HepG2 (cell line): ENCODE results near the gene RSPH9. TPM values are rescaled to one million over a fixed set of nuclear protein-coding genes. Genes with fewer than 3 reads are reported as not detected.

ENCODE experiments used
- CCAR2 ChIP-seq: fragments of 200-400 bp; formaldehyde crosslinking; optimal IDR thresholded peaks from 2 replicates; pipeline ENCODE3; 2018; ENCODE audit warnings: low read depth, mild to moderate bottlenecking, low read length, moderate library complexity
- GABPB1 ChIP-seq: IDR thresholded peaks from 2 replicates; pipeline ENCODE4 v1.6.1; 2016; ENCODE audit warnings: mild to moderate bottlenecking, missing genetic modification reagents, moderate library complexity, missing compliant biosample characterization
- HNRNPLL ChIP-seq: fragments of 200-400 bp; formaldehyde crosslinking; IDR thresholded peaks from 2 replicates; pipeline ENCODE4 v1.6.1; 2017; ENCODE audit warnings: mild to moderate bottlenecking, low read depth, low read length; ENCODE audit not compliant: poor library complexity, severe bottlenecking
- NFYC ChIP-seq: IDR thresholded peaks from 2 replicates; pipeline ENCODE4 v1.6.1; 2016; ENCODE audit warnings: missing genetic modification reagents, missing compliant biosample characterization
- POLR2G ChIP-seq: fragments of 200-400 bp; formaldehyde crosslinking; IDR thresholded peaks from 2 replicates; pipeline ENCODE4 v1.6.1; 2018; ENCODE audit warnings: mild to moderate bottlenecking, low read depth, low read length, moderate library complexity
- SCMH1 ChIP-seq: sonication (generic); formaldehyde crosslinking; IDR thresholded peaks from 2 replicates; pipeline ENCODE4 v1.9.0; 2021; ENCODE audit warnings: missing genetic modification reagents, mild to moderate bottlenecking, borderline replicate concordance
- TARDBP ChIP-seq: sonication (generic); formaldehyde crosslinking; IDR thresholded peaks from 2 replicates; pipeline ENCODE4 v1.8.0; 2022; ENCODE audit warnings: mild to moderate bottlenecking, missing genetic modification reagents
- ZNF749 ChIP-seq: sonication (generic); formaldehyde crosslinking; IDR thresholded peaks from 2 replicates; pipeline ENCODE4 v1.8.0; 2022; ENCODE audit warnings: mild to moderate bottlenecking, missing genetic modification reagents, moderate library complexity, borderline replicate concordance
- ZNF766 ChIP-seq: sonication (generic); formaldehyde crosslinking; IDR thresholded peaks from 2 replicates; pipeline ENCODE4 v1.5.0; 2020; ENCODE audit warnings: missing genetic modification reagents, borderline replicate concordance
- ZNF773 ChIP-seq: sonication (generic); formaldehyde crosslinking; IDR thresholded peaks from 2 replicates; pipeline ENCODE4 v1.4.0; 2020; ENCODE audit warnings: missing genetic modification reagents, borderline replicate concordance
- ZNF839 ChIP-seq: sonication (generic); formaldehyde crosslinking; IDR thresholded peaks from 2 replicates; pipeline ENCODE4 v1.4.0; 2020; ENCODE audit warnings: missing genetic modification reagents, mild to moderate bottlenecking, borderline replicate concordance
- polyA plus RNA-seq, 8 experiments: library from polyadenylated mRNA; depleted of rRNA in 3 of 8; stranded (reverse) in 7 of 8; unstranded in 1 of 8; fragments of >200 nt; fragmentation: Illumina TruSeq in 4 of 8; extraction: Trizol in 4 of 8; gene quantifications; 2 replicates each; pipeline versions ENCODE4 v1.2.1 to v1.2.3, GENCODE V29; 2011 to 2016; ENCODE audit warnings: low read depth in 4 of 8, missing spikeins in 1 of 8, mixed read lengths in 1 of 8; ENCODE audit not compliant: insufficient read depth in 1 of 8
- total RNA-seq, 5 experiments: library from RNA; depleted of rRNA; stranded (reverse); fragments of >200 nt; fragmentation: Illumina TruSeq; extraction: Trizol; gene quantifications; 2 replicates each; pipeline ENCODE4 v1.2.3, GENCODE V29; 2016; ENCODE audit warnings: low read depth in 1 of 5
- TF ChIP-seq, protein P1 (sequence below): IDR thresholded peaks from 2 replicates; pipeline ENCODE4 v1.6.1; 2016; ENCODE audit warnings: missing biosample characterization, missing genetic modification reagents, low read depth
- TF ChIP-seq, protein P2 (sequence below): sonication (generic); formaldehyde crosslinking; IDR thresholded peaks from 2 replicates; pipeline ENCODE4 v1.5.0; 2020; ENCODE audit warnings: missing genetic modification reagents
- TF ChIP-seq, protein P3 (sequence below): sonication (generic); formaldehyde crosslinking; IDR thresholded peaks from 2 replicates; pipeline ENCODE4 v1.4.0; 2020; ENCODE audit warnings: missing genetic modification reagents, borderline replicate concordance
- TF ChIP-seq, protein P4 (sequence below): sonication (generic); formaldehyde crosslinking; IDR thresholded peaks from 2 replicates; pipeline ENCODE4 v1.8.1; 2022; ENCODE audit warnings: mild to moderate bottlenecking, missing genetic modification reagents
- TF ChIP-seq, protein P5 (sequence below): sonication (generic); formaldehyde crosslinking; IDR thresholded peaks from 2 replicates; pipeline ENCODE4 v1.8.1; 2023; ENCODE audit warnings: mild to moderate bottlenecking, missing genetic modification reagents
- TF ChIP-seq, protein P6 (sequence below): sonication (generic); formaldehyde crosslinking; IDR thresholded peaks from 2 replicates; pipeline ENCODE4 v1.4.0; 2020; ENCODE audit warnings: mild to moderate bottlenecking, missing genetic modification reagents

Gene RSPH9
- total and polyA plus RNA-seq, 2 of the 13 experiments (the other 11 are each of a cell fraction or from before 2014, with no cell fraction given) = 0.04 TPM; not detected in 1

DNA sequence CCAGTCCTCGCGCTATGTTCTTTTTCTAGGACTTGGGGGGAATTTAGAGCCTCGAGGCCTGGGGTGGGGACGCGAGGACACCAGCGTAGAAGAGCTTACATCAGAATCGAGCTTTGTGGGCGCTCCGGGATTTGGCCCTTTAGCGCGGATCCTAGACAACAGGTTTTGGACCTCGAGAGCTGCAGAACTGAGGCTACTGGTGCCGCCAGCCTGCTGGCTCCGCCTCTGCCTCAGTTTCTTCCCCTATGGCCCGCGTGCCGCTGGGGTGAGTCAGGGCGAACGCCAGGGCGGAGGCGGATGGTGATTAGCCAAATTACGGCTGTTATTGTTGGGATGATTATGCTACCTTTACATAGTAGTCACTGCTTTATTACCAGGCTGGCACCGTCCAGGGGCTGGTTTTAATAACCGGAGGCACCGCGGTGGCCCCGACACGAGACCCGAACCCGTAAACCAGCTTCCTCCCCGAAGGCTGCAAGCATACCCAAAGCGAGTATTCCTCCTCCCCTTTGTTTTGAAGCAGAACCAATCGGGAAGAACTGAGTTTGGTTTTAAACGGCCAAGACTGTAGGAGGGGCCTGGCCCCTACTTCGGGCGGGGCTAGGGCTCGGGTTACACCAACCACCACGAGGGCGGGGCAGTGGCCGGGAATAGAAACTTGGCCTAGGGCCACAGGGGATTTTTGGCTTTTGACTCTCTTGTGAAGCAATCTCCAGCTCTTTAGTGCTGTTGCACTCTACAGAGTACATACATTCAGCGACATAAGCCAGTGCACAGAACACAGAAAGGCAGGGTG is 15.1 kb upstream of the RSPH9 start (continued):
- TF ChIP-seq, protein P1, sequence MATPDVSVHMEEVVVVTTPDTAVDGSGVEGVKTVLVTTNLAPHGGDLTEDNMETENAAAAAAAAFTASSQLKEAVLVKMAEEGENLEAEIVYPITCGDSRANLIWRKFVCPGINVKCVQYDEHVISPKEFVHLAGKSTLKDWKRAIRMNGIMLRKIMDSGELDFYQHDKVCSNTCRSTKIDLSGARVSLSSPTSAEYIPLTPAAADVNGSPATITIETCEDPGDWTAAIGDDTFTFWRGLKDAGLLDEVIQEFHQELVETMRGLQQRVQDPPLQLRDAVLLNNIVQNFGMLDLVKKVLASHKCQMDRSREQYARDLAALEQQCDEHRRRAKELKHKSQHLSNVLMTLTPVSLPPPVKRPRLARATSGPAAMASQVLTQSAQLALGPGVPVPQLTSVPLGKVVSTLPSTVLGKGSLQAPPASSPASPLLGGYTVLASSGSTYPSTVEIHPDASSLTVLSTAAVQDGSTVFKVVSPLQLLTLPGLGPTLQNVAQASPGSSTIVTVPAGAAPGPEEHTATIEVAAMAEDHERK (CRISPR knock-in tag) = no peak; the same call in 1 of the 2 replicates
- TF ChIP-seq GABPB1 (CRISPR knock-in tag) (no peak), TARDBP (peak; percentile 51; the same call in 1 of the 2 replicates), HNRNPLL (no peak), ZNF773 (CRISPR knock-in tag) (peak; percentile 48; the same call in 1 of the 2 replicates), CCAR2 (no peak), ZNF749 (no peak), POLR2G (peak; percentile 90), ZNF839 (CRISPR knock-in tag) (no peak), NFYC (CRISPR knock-in tag) (peak; percentile 78), SCMH1 (CRISPR knock-in tag) (no peak), ZNF766 (CRISPR knock-in tag) (no peak)
- TF ChIP-seq, protein P2, sequence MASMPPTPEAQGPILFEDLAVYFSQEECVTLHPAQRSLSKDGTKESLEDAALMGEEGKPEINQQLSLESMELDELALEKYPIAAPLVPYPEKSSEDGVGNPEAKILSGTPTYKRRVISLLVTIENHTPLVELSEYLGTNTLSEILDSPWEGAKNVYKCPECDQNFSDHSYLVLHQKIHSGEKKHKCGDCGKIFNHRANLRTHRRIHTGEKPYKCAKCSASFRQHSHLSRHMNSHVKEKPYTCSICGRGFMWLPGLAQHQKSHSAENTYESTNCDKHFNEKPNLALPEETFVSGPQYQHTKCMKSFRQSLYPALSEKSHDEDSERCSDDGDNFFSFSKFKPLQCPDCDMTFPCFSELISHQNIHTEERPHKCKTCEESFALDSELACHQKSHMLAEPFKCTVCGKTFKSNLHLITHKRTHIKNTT (CRISPR knock-in tag) = no peak
- TF ChIP-seq, protein P3, sequence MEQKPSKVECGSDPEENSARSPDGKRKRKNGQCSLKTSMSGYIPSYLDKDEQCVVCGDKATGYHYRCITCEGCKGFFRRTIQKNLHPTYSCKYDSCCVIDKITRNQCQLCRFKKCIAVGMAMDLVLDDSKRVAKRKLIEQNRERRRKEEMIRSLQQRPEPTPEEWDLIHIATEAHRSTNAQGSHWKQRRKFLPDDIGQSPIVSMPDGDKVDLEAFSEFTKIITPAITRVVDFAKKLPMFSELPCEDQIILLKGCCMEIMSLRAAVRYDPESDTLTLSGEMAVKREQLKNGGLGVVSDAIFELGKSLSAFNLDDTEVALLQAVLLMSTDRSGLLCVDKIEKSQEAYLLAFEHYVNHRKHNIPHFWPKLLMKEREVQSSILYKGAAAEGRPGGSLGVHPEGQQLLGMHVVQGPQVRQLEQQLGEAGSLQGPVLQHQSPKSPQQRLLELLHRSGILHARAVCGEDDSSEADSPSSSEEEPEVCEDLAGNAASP = peak; percentile 33
- TF ChIP-seq, protein P4, sequence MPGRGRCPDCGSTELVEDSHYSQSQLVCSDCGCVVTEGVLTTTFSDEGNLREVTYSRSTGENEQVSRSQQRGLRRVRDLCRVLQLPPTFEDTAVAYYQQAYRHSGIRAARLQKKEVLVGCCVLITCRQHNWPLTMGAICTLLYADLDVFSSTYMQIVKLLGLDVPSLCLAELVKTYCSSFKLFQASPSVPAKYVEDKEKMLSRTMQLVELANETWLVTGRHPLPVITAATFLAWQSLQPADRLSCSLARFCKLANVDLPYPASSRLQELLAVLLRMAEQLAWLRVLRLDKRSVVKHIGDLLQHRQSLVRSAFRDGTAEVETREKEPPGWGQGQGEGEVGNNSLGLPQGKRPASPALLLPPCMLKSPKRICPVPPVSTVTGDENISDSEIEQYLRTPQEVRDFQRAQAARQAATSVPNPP = no peak; the same call in 1 of the 2 replicates
- TF ChIP-seq, protein P5, sequence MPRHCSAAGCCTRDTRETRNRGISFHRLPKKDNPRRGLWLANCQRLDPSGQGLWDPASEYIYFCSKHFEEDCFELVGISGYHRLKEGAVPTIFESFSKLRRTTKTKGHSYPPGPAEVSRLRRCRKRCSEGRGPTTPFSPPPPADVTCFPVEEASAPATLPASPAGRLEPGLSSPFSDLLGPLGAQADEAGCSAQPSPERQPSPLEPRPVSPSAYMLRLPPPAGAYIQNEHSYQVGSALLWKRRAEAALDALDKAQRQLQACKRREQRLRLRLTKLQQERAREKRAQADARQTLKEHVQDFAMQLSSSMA = no peak
- TF ChIP-seq, protein P6, sequence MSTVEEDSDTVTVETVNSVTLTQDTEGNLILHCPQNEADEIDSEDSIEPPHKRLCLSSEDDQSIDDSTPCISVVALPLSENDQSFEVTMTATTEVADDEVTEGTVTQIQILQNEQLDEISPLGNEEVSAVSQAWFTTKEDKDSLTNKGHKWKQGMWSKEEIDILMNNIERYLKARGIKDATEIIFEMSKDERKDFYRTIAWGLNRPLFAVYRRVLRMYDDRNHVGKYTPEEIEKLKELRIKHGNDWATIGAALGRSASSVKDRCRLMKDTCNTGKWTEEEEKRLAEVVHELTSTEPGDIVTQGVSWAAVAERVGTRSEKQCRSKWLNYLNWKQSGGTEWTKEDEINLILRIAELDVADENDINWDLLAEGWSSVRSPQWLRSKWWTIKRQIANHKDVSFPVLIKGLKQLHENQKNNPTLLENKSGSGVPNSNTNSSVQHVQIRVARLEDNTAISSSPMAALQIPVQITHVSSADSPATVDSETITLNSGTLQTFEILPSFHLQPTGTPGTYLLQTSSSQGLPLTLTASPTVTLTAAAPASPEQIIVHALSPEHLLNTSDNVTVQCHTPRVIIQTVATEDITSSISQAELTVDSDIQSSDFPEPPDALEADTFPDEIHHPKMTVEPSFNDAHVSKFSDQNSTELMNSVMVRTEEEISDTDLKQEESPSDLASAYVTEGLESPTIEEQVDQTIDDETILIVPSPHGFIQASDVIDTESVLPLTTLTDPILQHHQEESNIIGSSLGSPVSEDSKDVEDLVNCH (CRISPR knock-in tag) = no peak
